ENCODE measurements around the gene GOLGA8O.
"Not testable (repeated sequence)": the region's sequence is repeated elsewhere in the genome, so short reads cannot be mapped to it uniquely, and the experiment has no call there.

GOLGA8O gene

GRCh38 chr15:32455534-32455933 lies at the start of gene GOLGA8O:
TSS of gene GOLGA8O (minus strand) at chr15:32455634. CDS start at chr15:32455536, 98 bp downstream.
- DNase-seq (ENCODE audit: low spot score): not testable (repeated sequence)

GRCh38 chr15:32504152-32504811 lies 48.8 kb upstream of the GOLGA8O start:
- DNase-seq (ENCODE audit: low spot score): not testable (repeated sequence)

- DNase-seq (ENCODE audit: low spot score): not testable (repeated sequence)
Measured at GRCh38 chr15:32502946-32503345, 47.5 kb upstream of the GOLGA8O start.

GRCh38 chr15:32492768-32493167 lies 37.3 kb upstream of the GOLGA8O start:
- DNase-seq (ENCODE audit: low spot score): not testable (repeated sequence)

- DNase-seq (ENCODE audit: low spot score): not testable (repeated sequence)
Measured at GRCh38 chr15:32486474-32486873, 31.0 kb upstream of the GOLGA8O start.

- DNase-seq (ENCODE audit: low spot score): not testable (repeated sequence)
Measured at GRCh38 chr15:32483377-32483776, 27.9 kb upstream of the GOLGA8O start.

GRCh38 chr15:32481683-32482082 lies 26.2 kb upstream of the GOLGA8O start:
- DNase-seq (ENCODE audit: low spot score): not testable (repeated sequence)

- DNase-seq (ENCODE audit: low spot score): not testable (repeated sequence)
Measured at GRCh38 chr15:32468076-32468475, 12.6 kb upstream of the GOLGA8O start.

GRCh38 chr15:32440445-32440977 lies 14.9 kb downstream of the GOLGA8O start:
- not testable (repeated sequence) for DNase-seq (ENCODE audit: low spot score)

GRCh38 chr15:32434102-32434963 lies 21.1 kb downstream of the GOLGA8O start:
- DNase-seq (ENCODE audit: low spot score): not testable (repeated sequence)

GRCh38 chr15:32427635-32428034 lies 27.8 kb downstream of the GOLGA8O start:
- not testable (repeated sequence) for DNase-seq (ENCODE audit: low spot score)

GRCh38 chr15:32426511-32426910 lies 28.9 kb downstream of the GOLGA8O start:
- DNase-seq (ENCODE audit: low spot score): not testable (repeated sequence)

GRCh38 chr15:32407903-32408302 lies 47.5 kb downstream of the GOLGA8O start:
- DNase-seq (ENCODE audit: low spot score): not testable (repeated sequence)

- not testable (repeated sequence) for DNase-seq (ENCODE audit: low spot score)
Measured at GRCh38 chr15:32403192-32403591, 52.2 kb downstream of the GOLGA8O start, which contains the start of gene GOLGA8K. TSS of gene GOLGA8K (minus strand) at chr15:32403292. CDS start at chr15:32403194, 98 bp downstream.

- not testable (repeated sequence) for DNase-seq (ENCODE audit: low spot score)
Measured at GRCh38 chr15:32396522-32396921, 58.9 kb downstream of the GOLGA8O start.
